ENCODE results near the gene KIAA0232. TPM values are rescaled to one million over a fixed set of nuclear protein-coding genes. Genes with fewer than 3 reads are reported as not detected.
A peak's percentile ranks its signal among the peaks of the same experiment; 100 is the strongest.
"Not testable (repeated sequence)": the region's sequence is repeated elsewhere in the genome, so short reads cannot be mapped to it uniquely, and the experiment has no call there.

The KIAA0232 gene
- polyA plus RNA-seq, 10 donors = 19.3 to 21.9 (median 21.2) TPM

DNA sequence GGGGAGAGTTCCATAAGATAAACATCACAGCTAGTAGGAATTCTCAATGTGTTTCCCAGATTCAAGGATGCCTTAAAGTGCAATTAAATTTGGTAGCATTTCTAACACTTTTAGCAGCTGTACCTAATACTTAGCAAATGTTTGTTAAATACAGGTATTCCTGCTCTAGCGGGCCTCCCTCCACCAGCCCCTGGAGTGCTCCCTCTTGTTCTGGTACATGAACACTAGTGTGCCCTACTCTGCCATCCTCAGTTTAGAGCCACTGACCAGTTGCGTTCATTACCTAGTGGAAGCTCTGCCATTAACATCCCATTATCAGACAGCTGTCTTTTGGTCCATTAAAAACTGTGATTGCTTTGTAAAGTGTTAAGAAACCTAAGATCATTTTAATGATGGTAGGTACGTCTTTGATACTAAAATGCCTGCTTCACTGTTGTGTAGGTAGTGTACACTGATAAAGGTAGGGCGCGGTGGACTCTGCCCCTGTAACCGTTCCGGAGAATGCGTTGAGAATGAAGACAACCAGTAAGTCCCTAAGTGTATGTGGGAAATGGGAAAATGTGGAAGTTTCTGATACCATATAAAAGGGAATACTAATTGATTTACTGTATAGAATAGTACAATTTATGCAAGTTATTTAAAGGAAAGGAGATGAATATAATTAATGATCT is 21.7 kb downstream of the KIAA0232 start:
- DNase-seq = no peak

DNA sequence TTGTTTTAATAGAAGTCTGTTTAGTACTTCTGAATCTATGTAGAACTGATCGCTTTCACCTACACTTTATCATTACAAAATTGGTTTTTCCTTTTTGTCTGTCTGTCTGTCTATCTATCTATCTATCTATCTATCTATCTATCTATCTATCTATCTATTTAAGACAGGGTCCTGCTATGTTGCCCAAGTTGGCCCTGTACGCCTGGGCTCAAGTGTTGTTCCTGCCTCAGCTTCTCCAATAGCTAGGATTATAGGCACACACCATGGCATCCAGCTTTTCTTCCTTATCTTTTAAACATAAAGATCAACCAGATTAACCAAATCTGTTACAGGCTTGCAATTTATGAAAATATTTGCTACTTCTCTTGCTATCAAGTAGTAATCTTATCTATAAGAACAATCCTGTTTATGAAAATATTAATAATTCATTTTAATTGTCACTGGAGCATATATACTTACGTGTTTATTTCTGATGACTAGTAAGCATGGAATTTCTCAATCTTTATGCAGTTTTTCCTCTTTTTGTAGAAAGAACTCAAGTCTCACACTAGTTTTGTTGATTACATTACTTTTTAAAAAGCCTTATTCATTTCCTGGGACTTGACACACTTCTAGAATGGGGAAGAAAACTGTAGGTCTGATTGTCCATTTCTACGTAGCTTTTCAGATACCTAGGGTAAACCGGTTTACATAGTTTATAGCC is 24.5 kb downstream of the KIAA0232 start:
- DNase-seq = no peak

DNA sequence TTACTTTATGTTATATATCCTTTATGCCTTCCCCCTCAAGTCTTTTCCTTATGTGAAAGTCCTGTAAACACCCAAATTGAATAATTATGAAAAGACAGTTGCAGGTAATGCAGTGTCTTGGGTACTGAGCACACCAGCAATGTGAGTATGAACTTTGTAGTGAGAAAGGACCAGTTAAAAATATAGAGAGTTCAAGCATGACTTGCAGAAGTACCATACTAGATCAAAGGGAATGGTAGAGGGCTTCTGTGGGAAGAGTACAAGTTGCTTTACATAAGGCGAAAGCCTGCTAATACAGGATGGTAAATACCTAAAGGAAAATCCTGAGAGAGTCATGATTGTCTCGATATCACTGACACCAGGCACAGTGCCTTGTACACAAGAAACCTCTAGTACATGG is 25.7 kb downstream of the KIAA0232 start:
- DNase-seq = no peak

DNA sequence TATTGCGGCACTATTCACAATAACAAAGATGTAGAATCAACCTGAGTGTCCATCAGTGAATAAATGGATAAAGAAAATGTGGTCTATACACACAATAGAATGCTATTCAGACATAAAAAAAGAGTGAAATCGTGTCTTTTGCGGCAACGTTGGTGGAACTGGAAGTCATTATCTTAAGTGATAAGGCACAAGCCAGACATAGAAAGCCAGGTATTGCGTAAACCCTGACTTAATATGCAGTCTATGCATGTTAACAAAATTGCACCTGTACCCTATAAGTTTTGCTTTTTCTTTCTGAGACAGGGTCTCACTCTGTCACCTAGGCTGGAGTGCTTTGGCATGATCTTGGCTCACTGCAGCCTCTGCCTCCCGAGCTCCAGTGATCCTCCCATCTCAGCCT is 28.6 kb downstream of the KIAA0232 start:
- no peak for DNase-seq

DNA sequence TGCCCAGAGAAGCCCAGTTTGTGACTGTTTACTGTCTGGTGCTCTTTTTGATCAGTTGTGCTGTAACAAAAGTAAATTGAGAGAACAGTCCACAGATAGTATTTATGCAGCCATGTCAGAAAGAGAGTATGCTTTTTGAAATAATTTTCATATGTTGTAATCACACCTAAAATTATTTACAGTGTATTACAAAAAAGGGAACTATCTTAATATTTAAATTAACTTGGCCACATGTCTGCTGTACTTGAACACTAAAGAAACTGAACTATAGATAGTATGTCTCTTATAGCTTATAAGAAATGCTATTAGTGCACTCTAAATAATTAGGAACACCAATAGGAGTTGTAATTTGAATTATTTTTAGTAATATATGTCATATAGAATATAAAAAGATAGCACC is 30.2 kb downstream of the KIAA0232 start:
- DNase-seq = no peak

DNA sequence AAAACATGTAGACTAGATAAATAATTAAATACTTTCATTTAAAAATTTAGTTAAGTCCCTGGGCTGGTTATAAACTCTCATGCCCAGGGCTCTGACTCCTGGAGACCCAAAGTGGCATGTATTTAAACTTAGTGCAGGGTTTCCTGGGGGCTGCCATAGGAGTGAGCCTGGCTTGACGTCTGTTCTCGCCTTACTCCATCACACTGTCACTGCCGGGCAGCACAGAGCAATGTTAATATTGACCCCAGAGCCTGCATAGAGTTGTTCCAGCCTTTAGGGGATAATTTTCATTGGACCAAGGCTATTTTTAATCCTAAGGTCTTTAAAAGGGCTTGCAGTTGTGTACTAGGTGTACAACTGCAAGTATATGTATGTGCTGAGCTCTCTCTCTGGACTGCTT is 31.2 kb downstream of the KIAA0232 start:
- no peak for DNase-seq

DNA sequence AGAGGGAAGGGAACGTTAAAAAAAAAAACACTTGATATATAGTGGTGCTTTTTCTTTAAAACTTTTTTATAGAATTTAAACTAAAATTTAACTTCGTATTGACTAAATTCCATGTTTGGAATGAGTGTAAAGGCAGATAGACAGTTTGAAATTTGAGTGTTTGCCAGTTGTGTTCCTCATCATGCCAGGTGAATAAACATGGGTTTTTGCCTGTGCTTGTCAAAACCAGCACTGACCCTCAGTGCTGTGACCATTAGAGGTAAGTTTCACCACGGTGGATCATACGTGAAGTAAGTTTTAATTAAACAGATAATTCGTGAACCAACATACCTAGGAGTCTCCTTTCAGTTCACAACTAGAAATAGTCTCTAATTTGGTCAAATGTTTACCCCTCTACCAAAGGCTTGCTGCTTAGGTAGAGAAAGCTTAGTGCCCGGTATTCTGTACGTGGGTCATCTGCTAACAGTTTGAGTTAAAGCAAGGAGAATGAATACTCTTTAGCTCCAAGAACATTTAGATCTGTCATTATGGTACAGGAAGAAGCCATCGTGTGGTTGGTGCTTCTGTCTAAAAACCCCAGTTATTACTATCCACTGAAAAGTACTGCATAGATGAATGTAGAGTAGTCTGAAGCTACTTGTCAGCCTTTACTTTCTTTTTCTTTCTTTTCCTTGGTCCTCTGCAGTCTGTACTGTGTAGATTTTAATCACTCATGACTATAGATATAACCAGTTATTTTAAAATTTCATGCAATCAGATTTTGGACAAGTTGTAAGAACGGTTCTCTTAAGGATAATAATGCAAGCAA is 32.7 kb downstream of the KIAA0232 start:
- DNase-seq = no peak

DNA sequence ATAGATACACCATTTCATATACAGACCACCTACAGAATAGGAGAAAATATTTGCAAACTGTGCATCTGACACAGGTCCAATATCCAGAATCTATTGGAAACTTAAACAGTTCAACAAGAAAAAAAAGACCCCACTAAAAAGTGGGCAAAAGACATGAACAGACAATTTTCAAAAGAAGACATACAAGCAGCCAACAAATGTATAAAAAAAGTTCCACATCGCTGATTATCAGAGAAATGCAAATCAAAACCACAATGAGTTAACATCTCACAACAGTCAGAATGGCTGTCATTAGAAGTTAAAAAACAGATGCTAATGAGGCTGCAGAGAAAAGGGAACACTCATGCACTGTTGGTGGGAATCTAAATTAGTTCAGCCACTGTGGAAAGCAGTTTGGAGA is 36.8 kb downstream of the KIAA0232 start:
- DNase-seq = no peak

DNA sequence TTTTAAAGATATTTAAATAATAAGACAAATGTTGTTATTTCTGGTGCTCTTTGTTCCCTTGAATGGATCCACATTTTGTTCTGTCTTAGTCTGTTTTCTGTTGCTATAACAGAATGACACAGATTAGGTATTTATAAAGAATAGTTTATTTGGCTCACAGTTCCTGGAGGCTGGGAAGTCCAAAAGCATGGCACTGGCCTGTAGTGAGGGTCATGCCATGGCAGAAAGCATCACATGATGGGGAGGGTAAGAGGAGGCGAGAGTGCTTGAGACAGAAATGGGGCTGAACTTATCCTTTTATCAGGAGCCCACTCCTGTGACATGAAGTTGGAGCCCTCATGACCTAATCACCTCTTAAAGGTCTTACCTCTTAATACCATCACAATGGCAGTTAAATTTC is 38.2 kb downstream of the KIAA0232 start:
- DNase-seq = no peak

DNA sequence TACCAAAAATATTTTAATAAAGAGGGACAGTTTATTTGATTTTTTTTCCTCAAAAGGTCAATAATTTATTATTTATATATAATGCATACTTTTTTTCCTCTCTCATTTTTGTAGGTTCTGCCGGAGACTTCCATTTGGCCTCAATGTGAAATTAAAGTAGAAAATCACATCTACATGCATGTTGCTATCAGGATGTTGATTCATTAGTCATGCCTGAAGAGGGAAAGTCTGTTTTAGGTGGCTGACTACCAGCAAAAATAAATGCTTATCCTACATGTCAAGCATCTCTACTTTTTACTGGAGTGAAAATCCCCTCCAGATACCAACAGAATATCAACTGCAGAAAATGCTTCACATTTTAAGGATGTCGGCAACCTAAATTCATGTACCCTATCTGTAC is 41.5 kb downstream of the KIAA0232 start:
- no peak for DNase-seq

DNA sequence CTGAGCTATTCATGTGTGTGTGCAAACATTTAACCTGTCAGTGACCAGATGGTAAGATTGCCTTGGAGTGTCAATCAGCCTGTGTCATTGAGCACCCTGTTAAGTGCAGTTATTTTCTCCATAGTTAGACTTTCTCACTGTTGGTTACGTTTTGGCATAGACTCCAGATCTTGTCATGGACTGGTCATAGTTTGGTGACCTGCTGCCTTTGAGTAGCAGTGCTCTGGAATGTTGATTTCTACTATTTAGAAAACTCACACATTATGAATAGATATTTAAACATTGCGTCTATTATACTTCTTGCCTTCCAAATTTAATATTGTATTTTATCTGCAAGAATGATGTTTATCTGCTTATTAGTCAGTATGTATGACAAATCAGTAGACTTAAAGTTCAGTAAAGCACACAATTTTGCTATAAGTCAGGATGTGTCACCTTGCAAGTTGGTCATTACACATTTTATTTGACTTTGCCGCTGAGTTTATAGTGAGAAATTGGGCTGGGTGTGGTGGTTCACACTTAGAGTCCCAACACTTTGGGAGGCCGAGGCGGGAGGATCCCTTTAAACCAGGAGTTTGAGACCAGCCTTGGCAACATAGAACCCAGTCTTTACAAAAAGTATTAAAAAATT is 42.4 kb downstream of the KIAA0232 start:
- DNase-seq = no peak

DNA sequence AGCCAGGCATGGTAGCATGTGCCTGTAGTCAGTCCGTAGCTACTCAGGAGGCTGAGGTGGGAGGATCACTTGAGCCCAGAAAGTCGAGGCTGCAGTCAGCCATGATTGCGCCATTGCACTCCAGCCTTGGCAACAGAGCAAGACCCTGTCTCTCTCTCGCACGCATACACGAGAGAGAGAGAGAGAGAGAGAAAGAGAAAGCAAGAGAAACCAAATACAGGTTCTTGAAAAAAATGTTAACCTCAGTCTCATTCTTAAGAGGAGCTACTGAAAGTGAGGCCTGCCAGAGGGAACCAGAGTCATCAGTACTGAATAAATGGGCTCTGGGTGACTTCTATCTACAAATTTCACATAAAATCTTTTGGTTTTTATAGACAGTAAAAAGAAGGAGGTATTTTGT is 42.9 kb downstream of the KIAA0232 start:
- DNase-seq = no peak

DNA sequence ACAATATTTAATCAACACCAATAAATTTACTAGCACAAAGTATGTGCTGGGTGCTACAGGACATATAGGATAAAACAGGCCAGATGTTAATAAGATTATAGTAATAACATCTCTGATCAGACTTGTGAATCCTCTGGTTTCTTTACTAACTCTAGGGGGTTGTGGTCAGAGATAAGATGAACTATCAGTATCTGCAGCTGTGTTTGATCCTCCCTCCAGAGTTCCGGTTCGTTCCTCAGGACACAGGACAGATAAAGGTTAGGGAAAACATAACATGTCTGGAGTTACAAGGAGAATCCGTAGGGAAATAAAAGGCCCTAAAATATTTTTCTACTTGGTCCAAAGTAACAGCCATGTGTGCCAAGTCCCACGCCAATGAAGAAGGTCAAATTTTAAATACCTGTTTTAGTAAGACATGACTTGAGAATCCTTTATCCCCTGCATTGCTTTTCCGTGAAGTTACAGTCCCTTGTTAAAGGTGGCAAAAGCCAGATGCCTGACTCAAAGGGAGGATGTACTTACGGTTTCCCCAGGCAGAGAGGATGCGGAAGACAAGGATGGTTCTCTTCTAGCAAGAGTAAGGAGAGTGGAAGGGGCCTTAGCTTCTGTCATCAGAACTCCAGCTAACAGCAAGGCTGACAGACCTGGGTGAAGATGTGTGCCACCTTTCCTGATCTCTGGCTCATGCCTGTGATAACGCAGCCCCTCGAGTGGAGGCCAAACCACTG is 44.4 kb downstream of the KIAA0232 start:
- no peak for DNase-seq

DNA sequence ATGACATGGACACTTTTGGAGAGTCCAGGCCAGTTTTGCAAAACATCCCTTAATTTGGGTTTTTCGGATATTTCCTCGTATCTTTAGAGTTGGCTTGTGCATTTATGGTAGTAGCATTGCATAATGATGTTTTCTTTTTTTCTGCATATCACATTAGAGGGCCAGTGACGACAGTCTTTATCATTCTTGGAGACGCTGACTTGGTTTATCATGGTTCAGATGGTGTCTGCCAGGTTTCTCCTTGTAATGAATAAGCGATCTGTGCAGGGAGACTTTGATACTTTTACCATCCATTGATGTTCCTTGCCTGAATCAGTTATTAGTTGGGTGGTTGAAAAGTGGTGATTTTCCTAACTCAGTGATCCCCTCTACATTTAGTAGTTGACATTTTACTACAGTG is 46.6 kb downstream of the KIAA0232 start:
- DNase-seq = no peak

DNA sequence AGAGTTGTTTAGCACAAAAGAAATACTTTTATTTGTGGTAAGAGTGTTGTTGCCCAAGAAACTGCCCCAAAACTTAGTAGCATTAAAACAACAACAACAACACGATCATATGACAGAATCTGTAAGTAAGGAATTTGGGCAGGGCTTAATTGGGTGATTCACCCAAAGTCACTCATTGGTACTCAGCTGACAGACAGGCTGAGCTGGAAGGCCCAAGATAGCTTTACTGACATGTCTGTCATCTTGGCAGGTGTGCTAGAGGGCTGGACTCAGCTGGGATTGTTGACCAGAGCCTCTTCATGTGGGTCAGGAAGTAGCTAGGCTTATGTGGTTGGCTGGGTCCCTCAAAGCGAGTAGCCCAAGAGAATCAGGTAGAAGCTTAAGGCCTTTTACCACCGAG is 52.3 kb downstream of the KIAA0232 start:
- DNase-seq = peak in 1 of 3 donors; percentile 9

DNA sequence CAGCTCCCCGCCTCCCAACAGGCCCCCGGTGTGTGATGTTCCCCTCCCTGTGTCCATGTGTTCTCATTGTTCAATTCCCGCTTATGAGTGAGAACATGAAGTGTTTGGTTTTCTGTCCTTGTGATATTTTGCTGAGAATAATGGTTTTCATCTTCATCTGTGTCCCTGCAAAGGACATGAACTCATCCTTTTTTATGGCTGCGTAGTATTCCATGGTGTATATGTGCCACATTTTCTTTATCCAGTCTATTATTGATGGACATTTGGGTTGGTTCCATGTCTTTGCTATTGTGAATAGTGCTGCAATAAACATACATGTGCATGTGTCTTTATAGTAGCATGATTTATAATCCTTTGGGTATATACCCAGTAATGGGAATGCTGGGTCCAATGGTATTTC is 53.1 kb downstream of the KIAA0232 start:
- DNase-seq = not testable (repeated sequence)

DNA sequence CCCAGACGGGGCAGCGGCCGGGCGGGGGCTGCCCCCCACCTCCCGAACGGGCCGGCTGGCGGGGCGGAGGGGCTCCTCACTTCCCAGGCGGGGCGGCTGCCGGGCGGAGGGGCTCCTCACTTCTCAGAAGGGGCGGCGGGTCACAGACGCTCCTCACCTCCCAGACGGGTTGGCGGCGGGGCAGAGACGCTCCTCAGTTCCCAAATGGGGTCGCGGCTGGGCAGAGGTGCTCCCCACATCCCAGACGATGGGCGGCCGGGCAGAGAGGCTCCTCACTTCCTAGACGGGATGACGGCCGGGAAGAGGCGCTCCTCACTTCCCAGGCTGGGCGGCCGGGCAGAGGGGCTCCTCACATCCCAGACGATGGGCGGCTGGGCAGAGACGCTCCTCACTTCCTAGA is 54.6 kb downstream of the KIAA0232 start:
- DNase-seq = not testable (repeated sequence)

DNA sequence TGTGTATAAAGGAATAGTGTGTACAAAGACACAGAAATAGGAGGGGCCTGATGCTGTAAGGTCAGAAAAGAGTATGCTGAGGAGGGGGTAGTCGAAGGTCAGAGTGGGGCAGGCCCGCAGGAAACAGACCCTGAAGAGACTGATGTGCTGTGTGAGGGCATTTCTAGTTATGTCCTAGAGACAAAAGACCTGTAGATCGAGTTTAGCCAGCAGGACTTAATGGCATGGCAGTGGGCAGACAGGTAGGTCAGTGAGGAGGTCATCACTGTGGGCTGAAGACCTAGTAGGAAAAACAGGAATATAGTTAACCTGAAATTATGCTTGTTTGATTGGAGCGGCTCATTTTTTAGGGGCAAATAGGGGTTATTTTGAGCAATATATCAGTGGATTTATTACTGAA is 57.1 kb downstream of the KIAA0232 start:
- DNase-seq = no peak

DNA sequence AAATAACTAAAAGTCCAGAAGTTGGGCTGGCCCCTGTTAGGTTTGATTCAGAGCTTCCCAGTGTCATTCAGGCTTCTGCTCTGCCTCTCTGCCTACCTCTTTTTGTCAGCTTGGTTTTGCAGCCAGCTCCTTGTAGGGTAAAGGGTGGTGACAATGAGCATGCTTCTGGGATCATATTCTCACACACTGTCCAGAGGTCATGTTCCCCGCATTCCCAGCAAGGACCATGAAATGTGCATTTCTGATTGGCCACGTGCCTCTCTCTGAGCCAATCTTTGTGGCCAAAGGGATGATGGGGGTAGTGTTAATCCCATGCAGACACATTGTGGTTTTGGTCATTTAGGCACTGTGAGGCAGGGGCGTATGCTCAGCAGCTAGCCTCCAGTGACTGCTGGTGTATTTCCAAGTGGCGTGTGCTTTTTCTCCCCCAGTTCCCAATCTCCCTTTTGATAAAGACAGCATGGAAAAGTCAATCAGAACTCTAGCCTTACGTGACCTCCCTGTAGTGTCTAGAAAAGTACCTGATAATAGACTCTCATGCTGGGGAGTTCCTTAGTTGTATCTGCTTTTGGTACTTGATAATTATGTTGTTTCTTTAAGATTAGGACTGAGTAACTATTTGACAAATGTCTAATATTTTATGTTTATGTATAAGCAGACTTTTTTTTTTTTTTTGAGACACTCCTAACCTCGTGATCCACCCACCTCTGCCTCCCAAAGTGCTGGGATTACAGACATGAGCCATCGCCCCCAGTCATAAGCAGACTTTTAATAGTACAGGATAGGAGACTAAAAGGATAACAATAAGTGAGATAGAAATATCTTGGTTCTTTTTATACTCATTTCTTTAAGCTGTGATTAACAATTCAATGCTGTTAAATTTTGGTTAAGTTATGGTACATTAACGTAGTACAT is 57.8 kb downstream of the KIAA0232 start:
- peak in 2 of 3 donors; percentile 13 to 21 for DNase-seq

DNA sequence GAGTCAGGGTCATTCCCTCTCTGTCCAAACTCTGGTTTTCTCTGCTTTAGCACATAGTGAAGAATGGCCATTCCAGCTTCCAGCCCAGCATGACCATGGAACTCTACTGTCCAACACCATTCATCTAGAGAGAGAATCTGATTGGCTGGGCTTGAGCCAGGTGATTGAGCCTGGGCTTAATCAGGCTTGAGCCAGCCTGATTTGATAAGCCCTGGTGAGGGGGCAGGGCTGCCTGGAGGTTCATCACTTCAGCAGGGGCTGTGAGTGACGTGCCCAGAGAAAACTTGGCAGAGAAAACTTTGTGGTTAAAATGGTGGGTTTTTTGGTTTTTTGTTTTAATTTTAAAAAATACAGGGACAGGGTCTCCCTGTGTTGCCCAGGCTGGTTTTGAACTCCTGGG is 62.5 kb downstream of the KIAA0232 start:
- no peak for DNase-seq

DNA sequence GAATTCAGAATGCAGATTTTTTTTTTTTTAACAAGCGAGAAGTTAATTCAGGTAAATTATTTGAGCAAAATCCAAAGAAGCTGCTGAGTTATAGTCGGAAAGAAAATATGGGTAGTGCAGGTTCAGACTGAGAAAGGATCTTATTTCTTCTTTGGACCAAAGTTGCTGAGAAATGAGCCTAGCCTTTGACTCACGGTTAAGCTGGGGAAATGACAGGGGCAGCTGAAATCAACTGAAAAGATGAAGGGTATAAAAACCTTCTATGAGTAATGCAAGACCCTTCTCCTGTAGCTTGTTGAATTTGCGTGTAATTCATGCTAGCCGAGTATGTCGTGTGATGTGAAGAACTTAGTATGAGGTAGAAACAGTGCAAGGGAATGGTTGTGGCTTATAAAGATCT is 63.0 kb downstream of the KIAA0232 start:
- DNase-seq = no peak

All from muscle of back (tissue), 11 donors.